ENCODE data around the gene ABCC8.

DNA sequence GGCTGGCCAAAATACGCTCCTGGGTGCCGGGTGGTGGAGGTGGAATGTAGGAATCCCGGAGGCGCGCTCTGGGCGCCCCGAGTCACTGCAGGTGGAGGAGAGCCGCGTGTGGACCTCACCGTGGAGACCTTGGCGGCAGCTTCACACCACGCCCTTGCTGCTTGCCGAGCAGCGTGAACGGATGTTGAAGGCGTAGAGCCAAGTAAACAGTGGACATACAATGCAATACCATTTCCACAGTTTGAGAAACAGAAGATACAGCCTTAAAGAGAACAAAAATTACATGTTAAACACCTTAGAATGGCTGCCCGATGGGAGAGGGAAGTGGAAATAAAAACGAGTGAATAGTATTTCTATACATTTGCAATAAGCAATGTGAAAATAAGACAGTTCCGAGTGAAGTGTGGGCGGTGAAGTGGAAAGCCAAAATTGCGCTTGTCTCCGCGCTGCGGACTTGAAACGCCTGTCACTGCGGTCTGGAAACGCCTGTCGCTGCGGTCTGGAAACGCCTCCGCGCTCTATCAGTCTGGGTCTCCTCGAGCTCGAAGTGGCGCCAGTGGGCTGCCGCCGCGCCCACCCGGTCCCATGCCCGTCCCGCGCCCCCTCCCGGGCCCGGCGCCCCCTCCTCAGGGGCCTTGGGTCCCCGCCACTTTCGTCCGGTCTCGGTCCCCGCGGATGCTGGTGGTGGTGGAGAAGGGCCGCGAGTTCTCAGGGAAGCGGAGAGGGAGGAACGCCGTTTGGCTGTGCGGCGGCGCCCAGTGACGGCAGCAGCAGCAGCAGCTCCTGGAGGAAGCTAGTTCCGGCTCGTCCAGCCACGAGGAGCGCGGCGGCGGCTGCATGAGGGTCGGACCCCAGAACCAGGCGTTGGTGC is 123.5 kb downstream of the ABCC8 start:
- TF ChIP-seq, protein P1, sequence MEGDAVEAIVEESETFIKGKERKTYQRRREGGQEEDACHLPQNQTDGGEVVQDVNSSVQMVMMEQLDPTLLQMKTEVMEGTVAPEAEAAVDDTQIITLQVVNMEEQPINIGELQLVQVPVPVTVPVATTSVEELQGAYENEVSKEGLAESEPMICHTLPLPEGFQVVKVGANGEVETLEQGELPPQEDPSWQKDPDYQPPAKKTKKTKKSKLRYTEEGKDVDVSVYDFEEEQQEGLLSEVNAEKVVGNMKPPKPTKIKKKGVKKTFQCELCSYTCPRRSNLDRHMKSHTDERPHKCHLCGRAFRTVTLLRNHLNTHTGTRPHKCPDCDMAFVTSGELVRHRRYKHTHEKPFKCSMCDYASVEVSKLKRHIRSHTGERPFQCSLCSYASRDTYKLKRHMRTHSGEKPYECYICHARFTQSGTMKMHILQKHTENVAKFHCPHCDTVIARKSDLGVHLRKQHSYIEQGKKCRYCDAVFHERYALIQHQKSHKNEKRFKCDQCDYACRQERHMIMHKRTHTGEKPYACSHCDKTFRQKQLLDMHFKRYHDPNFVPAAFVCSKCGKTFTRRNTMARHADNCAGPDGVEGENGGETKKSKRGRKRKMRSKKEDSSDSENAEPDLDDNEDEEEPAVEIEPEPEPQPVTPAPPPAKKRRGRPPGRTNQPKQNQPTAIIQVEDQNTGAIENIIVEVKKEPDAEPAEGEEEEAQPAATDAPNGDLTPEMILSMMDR (IDR thresholded peaks at IDR 0.05): no peak
- TF ChIP-seq EZH2 (IDR thresholded peaks at IDR 0.05; ENCODE audit: borderline replicate concordance, insufficient read depth, low read depth, low read length, poor library complexity, severe bottlenecking): peak; percentile 31

Data from B cell (primary cell).